ENCODE data around the gene TCF15. TPM values are rescaled to one million over a fixed set of nuclear protein-coding genes. Genes with fewer than 3 reads are reported as not detected.

TCF15 gene
- total and polyA plus RNA-seq, 2 of the 13 experiments (the other 11 are each of a cell fraction or from before 2014, with no cell fraction given), result not detected

GRCh38 chr20:652615-653109, 42.6 kb upstream of the TCF15 start (continued):
- no peak for TF ChIP-seq PAWR (CRISPR knock-in tag; IDR thresholded peaks at IDR 0.05; ENCODE audit: borderline replicate concordance)
- no peak for TF ChIP-seq FOXK1 (CRISPR knock-in tag; IDR thresholded peaks at IDR 0.05; ENCODE audit: borderline replicate concordance, low read depth)
- no peak for TF ChIP-seq MBD4 (IDR thresholded peaks at IDR 0.05; ENCODE audit: borderline replicate concordance, low read length)
- no peak for TF ChIP-seq BCL6 (CRISPR knock-in tag; IDR thresholded peaks at IDR 0.05)
- no peak for TF ChIP-seq ATF1 (CRISPR knock-in tag; IDR thresholded peaks at IDR 0.05)
- no peak for TF ChIP-seq SRSF9 (IDR thresholded peaks at IDR 0.05; ENCODE audit: borderline replicate concordance, insufficient read depth, low read depth, low read length, poor library complexity, severe bottlenecking)
- TF ChIP-seq HDAC1 (CRISPR knock-in tag; IDR thresholded peaks at IDR 0.05), result peak; percentile 64
- TF ChIP-seq SP4 (CRISPR knock-in tag; IDR thresholded peaks at IDR 0.05), result no peak
- no peak for TF ChIP-seq ZIK1 (CRISPR knock-in tag; IDR thresholded peaks at IDR 0.05; ENCODE audit: borderline replicate concordance, low read depth)
- no peak; the same call in 1 of the 2 replicates for TF ChIP-seq HINFP (CRISPR knock-in tag; IDR thresholded peaks at IDR 0.05; ENCODE audit: low read depth)
- no peak for TF ChIP-seq TP53 (CRISPR knock-in tag; conservative IDR thresholded peaks at IDR 0.05)
- TF ChIP-seq ZNF670 (CRISPR knock-in tag; IDR thresholded peaks at IDR 0.05; ENCODE audit: borderline replicate concordance), result no peak; the same call in 1 of the 2 replicates
- no peak for TF ChIP-seq CERS6 (CRISPR knock-in tag; IDR thresholded peaks at IDR 0.05)
- TF ChIP-seq, protein P1, sequence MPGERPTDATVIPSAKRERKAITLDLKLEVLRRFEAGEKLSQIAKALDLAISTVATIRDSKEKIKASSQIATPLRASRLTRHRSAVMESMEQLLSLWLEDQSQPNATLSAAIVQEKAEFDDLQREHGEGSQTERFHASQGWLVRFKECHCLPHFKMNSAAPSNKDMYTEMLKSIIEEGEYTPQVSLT (CRISPR knock-in tag; IDR thresholded peaks at IDR 0.05; ENCODE audit: borderline replicate concordance, low read depth), result no peak
- TF ChIP-seq GATAD1 (CRISPR knock-in tag; IDR thresholded peaks at IDR 0.05), result no peak
- TF ChIP-seq STAG1 (CRISPR knock-in tag; IDR thresholded peaks at IDR 0.05), result no peak
- TF ChIP-seq ZNF772 (CRISPR knock-in tag; IDR thresholded peaks at IDR 0.05), result peak; percentile 20; the same call in 1 of the 2 replicates
- TF ChIP-seq ISX (CRISPR knock-in tag; conservative IDR thresholded peaks at IDR 0.05), result no peak
- TF ChIP-seq, protein P2, sequence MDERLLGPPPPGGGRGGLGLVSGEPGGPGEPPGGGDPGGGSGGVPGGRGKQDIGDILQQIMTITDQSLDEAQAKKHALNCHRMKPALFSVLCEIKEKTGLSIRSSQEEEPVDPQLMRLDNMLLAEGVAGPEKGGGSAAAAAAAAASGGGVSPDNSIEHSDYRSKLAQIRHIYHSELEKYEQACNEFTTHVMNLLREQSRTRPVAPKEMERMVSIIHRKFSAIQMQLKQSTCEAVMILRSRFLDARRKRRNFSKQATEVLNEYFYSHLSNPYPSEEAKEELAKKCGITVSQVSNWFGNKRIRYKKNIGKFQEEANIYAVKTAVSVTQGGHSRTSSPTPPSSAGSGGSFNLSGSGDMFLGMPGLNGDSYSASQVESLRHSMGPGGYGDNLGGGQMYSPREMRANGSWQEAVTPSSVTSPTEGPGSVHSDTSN (CRISPR knock-in tag; IDR thresholded peaks at IDR 0.05), result no peak
- TF ChIP-seq KDM4B (CRISPR knock-in tag; IDR thresholded peaks at IDR 0.05), result no peak
- TF ChIP-seq CCDC6 (CRISPR knock-in tag; IDR thresholded peaks at IDR 0.05), result no peak
- TF ChIP-seq MATR3 (CRISPR knock-in tag; IDR thresholded peaks at IDR 0.05), result no peak
- no peak for TF ChIP-seq ZNF121 (CRISPR knock-in tag; IDR thresholded peaks at IDR 0.05)
- TF ChIP-seq, protein P3, sequence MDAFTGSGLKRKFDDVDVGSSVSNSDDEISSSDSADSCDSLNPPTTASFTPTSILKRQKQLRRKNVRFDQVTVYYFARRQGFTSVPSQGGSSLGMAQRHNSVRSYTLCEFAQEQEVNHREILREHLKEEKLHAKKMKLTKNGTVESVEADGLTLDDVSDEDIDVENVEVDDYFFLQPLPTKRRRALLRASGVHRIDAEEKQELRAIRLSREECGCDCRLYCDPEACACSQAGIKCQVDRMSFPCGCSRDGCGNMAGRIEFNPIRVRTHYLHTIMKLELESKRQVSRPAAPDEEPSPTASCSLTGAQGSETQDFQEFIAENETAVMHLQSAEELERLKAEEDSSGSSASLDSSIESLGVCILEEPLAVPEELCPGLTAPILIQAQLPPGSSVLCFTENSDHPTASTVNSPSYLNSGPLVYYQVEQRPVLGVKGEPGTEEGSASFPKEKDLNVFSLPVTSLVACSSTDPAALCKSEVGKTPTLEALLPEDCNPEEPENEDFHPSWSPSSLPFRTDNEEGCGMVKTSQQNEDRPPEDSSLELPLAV (CRISPR knock-in tag; conservative IDR thresholded peaks at IDR 0.05; ENCODE audit: low read depth), result no peak
- TF ChIP-seq NRL (CRISPR knock-in tag; IDR thresholded peaks at IDR 0.05; ENCODE audit: borderline replicate concordance), result peak; percentile 72; the same call in 1 of the 2 replicates
- no peak for TF ChIP-seq BRD4 (CRISPR knock-in tag; IDR thresholded peaks at IDR 0.05)
- no peak for TF ChIP-seq XBP1 (CRISPR knock-in tag; IDR thresholded peaks at IDR 0.05)
- no peak for TF ChIP-seq ZNF777 (CRISPR knock-in tag; IDR thresholded peaks at IDR 0.05)

Measured in HepG2 (cell line).